IPS DF 6.9 (cell line): ENCODE results near the gene ICE2.

Source experiments
- DNase-seq: peaks from one replicate; pipeline ENCODE4 v3.0.0-alpha.2; 2013; ENCODE audit warnings: low read depth, low spot score
- H3K27ac ChIP-seq: one replicate; pipeline ENCODE4 v1.5.1; 2013; ENCODE audit warnings: low read length, control low read depth
- H3K27me3 ChIP-seq: 2 replicates; pipeline ENCODE4 v1.6.1; 2013; ENCODE audit warnings: mild to moderate bottlenecking, low read length; ENCODE audit not compliant: control insufficient read depth, insufficient read depth
- H3K36me3 ChIP-seq: 2 replicates; pipeline ENCODE4 v1.6.1; 2013; ENCODE audit warnings: low read length; ENCODE audit not compliant: control insufficient read depth, insufficient read depth
- H3K4me1 ChIP-seq: 2 replicates; pipeline ENCODE4 v1.6.1; 2013; ENCODE audit warnings: low read length; ENCODE audit not compliant: control insufficient read depth, insufficient read depth
- H3K4me3 ChIP-seq: 2 replicates; pipeline ENCODE4 v1.5.1; 2013; ENCODE audit warnings: mild to moderate bottlenecking, low read length
- H3K9me3 ChIP-seq: 2 replicates; pipeline ENCODE4 v1.6.1; 2013; ENCODE audit warnings: low read length, inconsistent platforms; ENCODE audit not compliant: control insufficient read depth, insufficient read depth
- WGBS: extraction: QIAGEN DNeasy Blood & Tissue Kit; methylation state at CpG from one replicate; pipeline ENCODE4 v1.1.7; 2013; ENCODE audit warnings: mixed read lengths, missing lambda C conversion rate; ENCODE audit not compliant: insufficient read length, insufficient coverage; 5-methylcytosine and 5-hydroxymethylcytosine counted together

The ICE2 gene

GRCh38 chr15:60448668-60449360 is 30.1 kb downstream of the ICE2 start:
- H3K36me3 ChIP-seq, result no peaks in the 10 kb centered on the region
- no peak overlapping the region for H3K27ac ChIP-seq
- no CpG with 5 or more reads among the region's 5 CpGs for WGBS

DNA sequence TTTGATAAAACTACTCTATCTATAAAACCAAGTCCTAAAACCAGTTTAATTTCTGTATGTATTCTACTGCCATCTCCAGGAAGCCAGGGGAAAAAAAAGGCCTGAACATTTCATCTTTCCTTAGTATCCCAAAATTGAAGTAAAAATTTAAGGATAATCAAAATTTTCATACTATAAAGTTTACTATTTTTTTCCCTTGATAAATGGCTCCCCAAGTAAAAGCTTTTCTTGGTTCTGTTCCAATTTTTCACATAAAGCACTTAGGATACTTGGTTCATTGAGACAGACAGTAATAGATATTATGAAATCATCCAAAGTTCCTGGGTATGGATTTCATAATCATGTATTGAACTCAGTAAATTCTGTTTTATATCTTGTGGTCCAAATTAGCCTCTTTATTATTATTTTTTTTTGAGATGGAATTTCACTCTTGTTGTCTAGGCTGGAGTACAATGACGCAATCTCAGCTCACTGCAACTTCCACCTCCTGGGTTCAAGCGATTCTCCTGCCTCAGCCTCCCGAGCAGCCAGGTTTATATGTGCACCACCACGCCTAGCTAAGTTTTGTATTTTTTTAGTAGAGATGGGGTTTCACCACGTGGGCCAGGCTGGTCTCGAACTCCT is 34.5 kb downstream of the ICE2 start:
- WGBS, result no CpG with 5 or more reads among the region's 6 CpGs
- DNase-seq, result no peak

More at GRCh38 chr15:60448668-60449360, 30.1 kb downstream of the ICE2 start:
- no peaks in the 10 kb centered on the region for H3K9me3 ChIP-seq
- H3K27me3 ChIP-seq, result no peaks in the 10 kb centered on the region
- no peak overlapping the region for H3K4me3 ChIP-seq
- no peaks in the 10 kb centered on the region for H3K4me1 ChIP-seq
- DNase-seq, result no peak

GRCh38 chr15:60442763-60443162 is 36.2 kb downstream of the ICE2 start:
- Histone ChIP-seq H3K4me1 (no peaks in the 10 kb centered on the region; the same call in 1 of the 2 replicates), H3K27ac (no peak overlapping the region), H3K27me3 (no peaks in the 10 kb centered on the region), H3K36me3 (no peaks in the 10 kb centered on the region), H3K9me3 (no peaks in the 10 kb centered on the region), H3K4me3 (no peak overlapping the region)
- DNase-seq, result no peak
- WGBS, result no CpG with 5 or more reads among the region's 3 CpGs

More for the DNA sequence above, 34.5 kb downstream of the ICE2 start:
- H3K9me3 ChIP-seq, result no peaks in the 10 kb centered on the region
- H3K27ac ChIP-seq, result no peak overlapping the region
- H3K27me3 ChIP-seq, result no peaks in the 10 kb centered on the region
- no peak overlapping the region for H3K4me3 ChIP-seq
- H3K36me3 ChIP-seq, result no peaks in the 10 kb centered on the region
- H3K4me1 ChIP-seq, result no peaks in the 10 kb centered on the region

DNA sequence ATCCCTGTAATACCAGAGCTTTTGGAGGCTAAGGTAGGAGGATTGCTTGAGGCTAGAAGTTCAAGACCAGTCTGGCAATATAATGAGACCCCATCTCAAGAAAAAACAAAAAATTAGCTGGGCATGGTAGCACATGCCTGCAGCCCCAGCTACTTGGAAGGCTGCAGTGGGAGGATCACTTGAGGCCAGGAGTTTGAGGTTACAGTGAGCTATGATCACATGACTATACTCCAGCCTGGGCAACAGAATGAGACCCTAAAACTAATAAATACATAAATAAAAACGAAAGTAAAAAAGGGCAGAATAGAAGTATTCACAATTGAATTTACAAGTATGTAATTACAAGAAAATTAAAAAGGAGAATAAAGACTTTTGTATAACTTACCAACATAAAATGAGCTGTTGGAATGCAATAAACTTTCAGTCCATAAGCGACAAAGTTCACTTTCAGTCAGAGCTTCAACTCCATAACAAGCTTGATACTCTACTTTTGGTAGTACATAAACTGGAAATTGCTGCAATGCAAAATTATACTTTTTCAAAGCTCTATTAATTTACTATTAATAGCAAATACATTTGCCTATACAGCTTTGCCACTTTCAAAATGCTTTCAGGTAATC is 36.8 kb downstream of the ICE2 start:
- Histone ChIP-seq H3K27ac (no peak overlapping the region), H3K4me1 (no peaks in the 10 kb centered on the region; the same call in 1 of the 2 replicates), H3K9me3 (no peaks in the 10 kb centered on the region), H3K27me3 (no peaks in the 10 kb centered on the region), H3K36me3 (no peaks in the 10 kb centered on the region), H3K4me3 (no peak overlapping the region)
- no CpG with 5 or more reads among the region's 2 CpGs for WGBS
- DNase-seq, result no peak

DNA sequence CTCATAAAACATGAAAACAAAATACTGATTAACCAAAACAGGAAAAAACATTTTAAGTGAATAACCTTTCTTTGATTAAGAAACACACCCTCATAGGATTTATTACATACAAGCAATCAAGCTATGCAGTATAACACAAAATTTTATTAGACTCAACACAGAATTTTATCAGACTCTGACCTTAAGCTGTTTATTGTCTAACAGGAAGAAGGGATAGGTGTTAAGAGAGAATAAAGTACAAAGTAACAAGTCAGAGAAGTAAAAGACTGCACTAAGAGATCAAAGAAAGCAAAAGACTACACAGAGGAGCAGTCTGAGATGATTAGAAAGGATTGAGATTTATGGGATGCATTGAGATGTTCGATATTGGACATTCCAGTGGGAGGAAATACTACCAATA is 37.6 kb downstream of the ICE2 start:
- no CpG with 5 or more reads among the region's 1 CpG for WGBS
- no peaks in the 10 kb centered on the region for H3K36me3 ChIP-seq
- no peaks in the 10 kb centered on the region for H3K27me3 ChIP-seq
- H3K9me3 ChIP-seq, result no peaks in the 10 kb centered on the region
- no peaks in the 10 kb centered on the region; the same call in 1 of the 2 replicates for H3K4me1 ChIP-seq
- DNase-seq, result no peak
- no peak overlapping the region for H3K4me3 ChIP-seq
- H3K27ac ChIP-seq, result no peak overlapping the region

DNA sequence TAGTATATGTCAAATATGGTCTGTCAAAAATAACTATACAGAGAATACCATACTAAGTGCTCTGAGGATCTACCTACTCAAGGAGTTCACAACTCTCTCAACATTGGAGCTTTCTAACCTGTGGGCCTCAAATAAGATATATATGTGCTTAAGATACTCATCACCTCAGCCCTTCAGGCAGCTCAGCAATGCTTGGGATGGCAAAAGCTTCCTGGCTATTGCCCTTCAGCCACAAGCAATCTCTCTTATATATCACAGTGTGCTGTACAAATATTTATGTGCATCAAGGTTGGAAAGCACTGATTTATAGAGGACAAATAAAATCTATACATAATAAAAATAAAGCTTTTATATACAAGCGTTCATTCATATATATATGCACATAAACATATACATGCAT is 40.3 kb downstream of the ICE2 start:
- H3K9me3 ChIP-seq, result no peaks in the 10 kb centered on the region
- no peak overlapping the region for H3K4me3 ChIP-seq
- DNase-seq, result no peak
- H3K36me3 ChIP-seq, result peaks cover 3% of the 10 kb centered on the region; the same call in 1 of the 2 replicates
- no peak overlapping the region for H3K27ac ChIP-seq
- WGBS, result no CpG with 5 or more reads among the region's 1 CpG
- H3K27me3 ChIP-seq, result no peaks in the 10 kb centered on the region
- H3K4me1 ChIP-seq, result no peaks in the 10 kb centered on the region; the same call in 1 of the 2 replicates

GRCh38 chr15:60428935-60429334 is 50.0 kb downstream of the ICE2 start:
- no peaks in the 10 kb centered on the region for H3K27me3 ChIP-seq
- H3K4me1 ChIP-seq, result no peaks in the 10 kb centered on the region
- H3K9me3 ChIP-seq, result no peaks in the 10 kb centered on the region
- H3K4me3 ChIP-seq, result no peak overlapping the region
- H3K36me3 ChIP-seq, result no peaks in the 10 kb centered on the region
- H3K27ac ChIP-seq, result no peak overlapping the region
- no peak for DNase-seq
- no CpG with 5 or more reads among the region's 1 CpG for whole genome bisulfite sequencing

DNA sequence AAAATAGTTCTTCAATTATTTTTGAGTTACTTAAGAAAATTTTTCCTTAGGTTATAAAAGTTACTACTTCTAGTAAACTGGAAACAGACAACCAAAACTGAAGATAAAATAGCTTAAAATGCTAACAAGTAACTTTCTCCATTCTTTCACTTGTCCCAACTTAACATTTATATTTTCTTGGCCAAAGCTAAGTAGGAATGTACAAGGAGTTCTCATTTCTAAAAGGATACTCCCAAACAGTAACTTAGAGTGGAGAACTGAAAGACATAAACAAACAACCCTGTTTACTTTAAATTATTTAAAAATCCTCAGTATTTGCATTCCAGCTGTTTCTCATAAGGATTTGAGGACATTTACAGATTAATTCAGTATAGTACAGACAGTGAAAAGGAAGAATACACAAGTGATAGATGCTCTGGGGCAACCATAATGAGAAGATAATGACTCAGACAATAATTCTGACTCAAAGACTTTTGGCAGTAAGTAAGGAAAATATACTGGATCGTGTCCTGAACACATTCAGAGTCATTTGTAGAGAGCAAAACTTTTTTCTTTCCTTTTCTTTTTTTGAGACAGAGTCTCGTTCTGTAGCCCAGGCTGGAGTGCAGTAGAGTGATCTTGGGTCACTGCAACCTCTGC is 52.0 kb downstream of the ICE2 start:
- Histone ChIP-seq H3K27me3 (no peaks in the 10 kb centered on the region), H3K36me3 (no peaks in the 10 kb centered on the region), H3K4me3 (no peak overlapping the region), H3K27ac (no peak overlapping the region), H3K9me3 (no peaks in the 10 kb centered on the region), H3K4me1 (no peaks in the 10 kb centered on the region)
- DNase-seq, result no peak
- WGBS, result no CpG with 5 or more reads among the region's 2 CpGs

- DNase-seq, result no peak
- Histone ChIP-seq H3K4me3 (no peak overlapping the region), H3K36me3 (no peaks in the 10 kb centered on the region), H3K27me3 (no peaks in the 10 kb centered on the region), H3K27ac (no peak overlapping the region), H3K4me1 (no peaks in the 10 kb centered on the region), H3K9me3 (no peaks in the 10 kb centered on the region)
- WGBS, result no CpG with 5 or more reads among the region's 2 CpGs
Observed at GRCh38 chr15:60425461-60425860, 53.5 kb downstream of the ICE2 start.

GRCh38 chr15:60424006-60424405 is 54.9 kb downstream of the ICE2 start:
- Histone ChIP-seq H3K4me3 (no peak overlapping the region), H3K27ac (no peak overlapping the region), H3K4me1 (no peaks in the 10 kb centered on the region)

More at GRCh38 chr15:60424006-60424405, 54.9 kb downstream of the ICE2 start:
- no peak for DNase-seq
- 100% methylated on average over 1 of the region's 1 CpG for WGBS
- H3K36me3 ChIP-seq, result no peaks in the 10 kb centered on the region
- no peaks in the 10 kb centered on the region for H3K27me3 ChIP-seq
- no peaks in the 10 kb centered on the region for H3K9me3 ChIP-seq
